Left kidney (tissue), 8 donors: ENCODE data around the gene CTSL. TPM values are rescaled to one million over a fixed set of nuclear protein-coding genes. Genes with fewer than 3 reads are reported as not detected.
A peak's percentile ranks its signal among the peaks of the same experiment; 100 is the strongest.

Source experiments
- DNase-seq: peaks from one replicate; pipeline ENCODE4 v3.0.0-alpha.2; 2013
- long read RNA-seq, 8 donors: transcript quantifications; one replicate each; lab custom pipeline, GENCODE V29; 2026
- polyA plus RNA-seq: library from polyadenylated mRNA; unstranded; fragments of 120-200 nt; gene quantifications from one replicate; pipeline ENCODE4 v1.2.1, GENCODE V29; 2013; ENCODE audit not compliant: insufficient read length

Gene CTSL
- polyA plus RNA-seq = 158 TPM
- long read RNA-seq, donor 1, transcript CTSL-201 (8 exons, 1,436 nt) = major isoform, 24 of 94 reads
- long read RNA-seq, donor 1, transcript CTSL-203 (8 exons, 2,177 nt) = major isoform, 24 of 94 reads
- long read RNA-seq, donor 1, partial matches to known transcripts = 40 of 94 reads
- long read RNA-seq, donor 1, other reads (novel, unspliced or antisense) = 5 of 94 reads
- long read RNA-seq, donor 2, transcript CTSL-203 (8 exons, 2,177 nt) = major isoform, 23 of 73 reads
- long read RNA-seq, donor 2, transcript CTSL-201 (8 exons, 1,436 nt) = minor isoform, 22 of 73 reads
- long read RNA-seq, donor 2, partial matches to known transcripts = 15 of 73 reads
- long read RNA-seq, donor 2, other reads (novel, unspliced or antisense) = 11 of 73 reads
- long read RNA-seq, donor 3, transcript CTSL-203 (8 exons, 2,177 nt) = minor isoform, 8 of 45 reads
- long read RNA-seq, donor 3, transcript CTSL-201 (8 exons, 1,436 nt) = major isoform, 18 of 45 reads
- long read RNA-seq, donor 3, partial matches to known transcripts = 14 of 45 reads
- long read RNA-seq, donor 3, other reads (novel, unspliced or antisense) = 5 of 45 reads
- long read RNA-seq, donor 4, partial matches to known transcripts = 29 of 30 reads
- long read RNA-seq, donor 4, other reads (novel, unspliced or antisense) = 0 of 30 reads
- long read RNA-seq, donor 5, transcript CTSL-203 (8 exons, 2,177 nt) = minor isoform, 27 of 136 reads
- long read RNA-seq, donor 5, transcript CTSL-201 (8 exons, 1,436 nt) = major isoform, 28 of 136 reads
- long read RNA-seq, donor 5, partial matches to known transcripts = 62 of 136 reads
- long read RNA-seq, donor 5, other reads (novel, unspliced or antisense) = 19 of 136 reads
- long read RNA-seq, donor 6, transcript CTSL-201 (8 exons, 1,436 nt) = major isoform, 15 of 170 reads
- long read RNA-seq, donor 6, transcript CTSL-203 (8 exons, 2,177 nt) = minor isoform, 12 of 170 reads
- long read RNA-seq, donor 6, partial matches to known transcripts = 137 of 170 reads
- long read RNA-seq, donor 6, other reads (novel, unspliced or antisense) = 6 of 170 reads
- long read RNA-seq, donor 7, transcript CTSL-203 (8 exons, 2,177 nt) = major isoform, 24 of 105 reads
- long read RNA-seq, donor 7, transcript CTSL-201 (8 exons, 1,436 nt) = minor isoform, 19 of 105 reads
- long read RNA-seq, donor 7, partial matches to known transcripts = 45 of 105 reads
- long read RNA-seq, donor 7, other reads (novel, unspliced or antisense) = 16 of 105 reads
- long read RNA-seq, donor 8, transcript CTSL-201 (8 exons, 1,436 nt) = major isoform, 9 of 41 reads
- long read RNA-seq, donor 8, partial matches to known transcripts = 23 of 41 reads
- long read RNA-seq, donor 8, other reads (novel, unspliced or antisense) = 5 of 41 reads

DNA sequence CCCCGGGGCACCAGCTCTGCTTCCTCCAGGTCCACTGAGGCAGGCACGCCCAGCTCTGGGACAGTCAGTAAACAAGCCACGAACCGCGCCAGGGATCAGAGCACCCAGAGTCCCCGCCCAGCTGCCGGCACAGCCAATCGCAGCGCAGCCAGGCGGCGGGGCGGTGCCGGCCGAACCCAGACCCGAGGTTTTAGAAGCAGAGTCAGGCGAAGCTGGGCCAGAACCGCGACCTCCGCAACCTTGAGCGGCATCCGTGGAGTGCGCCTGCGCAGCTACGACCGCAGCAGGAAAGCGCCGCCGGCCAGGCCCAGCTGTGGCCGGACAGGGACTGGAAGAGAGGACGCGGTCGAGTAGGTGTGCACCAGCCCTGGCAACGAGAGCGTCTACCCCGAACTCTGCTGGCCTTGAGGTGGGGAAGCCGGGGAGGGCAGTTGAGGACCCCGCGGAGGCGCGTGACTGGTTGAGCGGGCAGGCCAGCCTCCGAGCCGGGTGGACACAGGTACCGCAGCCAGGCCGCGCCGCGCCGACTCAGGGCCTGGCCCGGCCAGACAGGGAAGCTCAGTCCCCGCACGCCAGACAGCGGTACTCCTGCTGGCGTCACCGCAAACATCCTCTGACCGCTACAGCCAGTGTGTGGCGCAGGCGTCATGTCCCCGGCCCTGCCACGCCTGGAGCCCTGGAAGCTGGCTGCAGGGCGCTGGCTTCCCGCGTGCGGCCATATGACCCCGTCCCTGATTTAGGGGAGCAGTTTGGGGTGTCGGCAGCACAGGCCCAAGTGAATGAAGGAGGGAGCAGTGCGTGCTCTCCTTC lies at the start of gene CTSL:
CTSL (plus strand) TSS at position 220 of the 810 bp plus-strand sequence. CDS start 1,485 bp downstream, outside the sequence.
- peak; percentile 79 for DNase-seq

DNA sequence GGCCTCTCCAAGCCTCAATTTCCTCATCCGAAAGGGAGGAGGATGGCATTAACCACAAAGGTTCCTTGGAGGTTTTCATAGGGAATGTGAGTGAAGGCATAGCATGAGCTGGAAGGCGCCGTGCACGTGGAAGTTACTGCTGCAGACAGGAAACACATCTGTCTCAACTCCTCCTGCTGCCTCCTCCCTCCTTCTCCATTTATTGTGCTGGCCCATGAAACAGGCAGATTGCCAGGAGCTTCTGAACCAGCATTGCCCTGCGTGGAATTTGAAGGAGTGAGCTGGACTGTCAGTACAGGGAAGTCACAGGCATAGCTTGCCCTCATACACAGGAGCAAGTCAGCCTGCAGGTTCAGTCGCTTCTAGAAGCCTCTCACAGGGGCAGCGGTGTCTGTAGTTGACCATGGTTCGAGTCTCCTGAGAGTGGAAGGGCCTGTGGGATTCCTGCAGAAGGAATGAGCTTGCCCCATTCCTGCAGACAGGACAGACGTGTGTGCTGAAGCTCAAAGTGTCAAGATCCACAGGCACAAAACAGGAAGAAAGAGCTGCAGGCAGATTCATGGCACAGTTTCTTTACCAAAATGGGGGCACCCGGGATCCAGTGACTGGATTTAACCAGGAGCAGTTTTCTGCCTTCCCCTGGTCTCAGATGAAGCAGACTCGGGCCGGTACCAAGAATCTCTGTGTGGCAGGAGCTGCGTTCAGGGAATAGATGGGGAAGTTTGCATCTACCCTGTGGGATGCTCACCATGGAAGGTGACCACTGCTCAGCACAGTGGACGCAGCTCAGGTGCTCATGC lies 48.7 kb upstream of the CTSL start:
- DNase-seq = no peak

DNA sequence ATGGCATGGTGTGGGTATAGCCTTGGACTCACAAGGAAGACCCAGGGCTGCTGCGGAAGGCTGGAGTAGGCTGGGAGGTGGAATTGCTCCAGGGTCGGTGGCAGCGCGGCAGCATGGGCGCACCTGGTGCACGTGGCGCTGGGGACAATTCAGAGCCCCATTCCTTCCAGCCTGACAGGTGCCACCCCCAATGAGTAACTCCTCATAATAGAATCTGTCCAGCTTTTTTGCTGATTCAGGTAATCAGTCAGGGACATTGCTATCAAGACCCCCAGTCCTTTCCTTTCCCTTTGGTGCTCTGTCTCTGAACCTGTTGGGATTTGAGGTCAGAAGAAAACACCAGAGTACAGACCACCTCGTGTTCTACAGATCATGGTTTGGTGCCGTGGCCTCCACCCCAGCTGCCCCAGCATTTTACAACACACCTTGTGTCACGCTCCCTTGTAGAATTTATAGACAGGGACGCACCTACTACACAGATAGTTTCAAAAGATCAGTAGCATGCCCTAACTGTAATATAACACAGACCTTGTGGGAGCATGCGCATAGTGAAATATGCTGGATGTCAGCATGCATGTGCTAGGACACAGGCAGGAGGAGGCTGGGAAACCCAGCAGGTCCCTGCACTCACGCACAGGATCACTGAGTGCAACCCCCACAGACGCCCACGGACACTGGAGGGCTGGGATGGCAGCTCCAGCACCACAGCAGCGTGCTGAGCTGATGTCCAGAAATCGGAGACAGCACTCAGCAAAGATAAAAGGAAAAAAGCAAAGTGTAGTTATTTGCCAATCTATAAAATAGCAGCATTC lies 47.9 kb upstream of the CTSL start:
- DNase-seq = no peak

DNA sequence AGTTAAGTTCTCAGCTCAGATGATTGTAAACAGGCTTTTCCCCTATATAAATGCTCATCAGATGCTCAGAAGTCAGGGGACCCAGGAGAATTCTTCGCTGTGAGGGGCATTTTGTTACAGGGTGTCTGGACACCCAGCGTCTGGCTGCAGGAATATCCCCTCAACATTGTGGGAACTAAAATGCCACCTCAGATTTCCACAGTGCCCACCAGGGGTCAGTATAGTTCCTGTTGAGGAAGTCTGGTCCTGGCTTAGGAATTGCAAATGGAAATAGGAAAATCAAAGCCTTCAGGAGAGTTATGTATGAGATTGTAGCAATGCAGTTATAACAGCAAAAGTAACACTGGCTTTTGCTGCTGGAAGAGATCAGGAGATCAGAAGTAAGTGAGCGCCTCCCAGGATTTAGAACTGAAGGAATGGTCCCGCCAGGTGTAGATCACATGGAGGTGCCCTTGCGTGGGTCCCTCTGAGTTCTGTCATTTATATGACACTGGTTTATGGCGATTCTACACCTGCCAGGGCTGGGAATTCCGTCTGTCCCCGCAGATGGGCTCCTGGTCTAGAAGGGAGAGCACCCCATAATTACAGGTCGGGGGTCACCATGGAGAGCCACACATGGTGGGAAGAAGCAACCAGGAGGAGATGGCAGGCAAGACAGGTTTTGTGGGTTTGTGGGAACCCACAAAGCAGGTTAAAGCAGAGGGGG lies 47.1 kb upstream of the CTSL start:
- peak; percentile 77 for DNase-seq

DNA sequence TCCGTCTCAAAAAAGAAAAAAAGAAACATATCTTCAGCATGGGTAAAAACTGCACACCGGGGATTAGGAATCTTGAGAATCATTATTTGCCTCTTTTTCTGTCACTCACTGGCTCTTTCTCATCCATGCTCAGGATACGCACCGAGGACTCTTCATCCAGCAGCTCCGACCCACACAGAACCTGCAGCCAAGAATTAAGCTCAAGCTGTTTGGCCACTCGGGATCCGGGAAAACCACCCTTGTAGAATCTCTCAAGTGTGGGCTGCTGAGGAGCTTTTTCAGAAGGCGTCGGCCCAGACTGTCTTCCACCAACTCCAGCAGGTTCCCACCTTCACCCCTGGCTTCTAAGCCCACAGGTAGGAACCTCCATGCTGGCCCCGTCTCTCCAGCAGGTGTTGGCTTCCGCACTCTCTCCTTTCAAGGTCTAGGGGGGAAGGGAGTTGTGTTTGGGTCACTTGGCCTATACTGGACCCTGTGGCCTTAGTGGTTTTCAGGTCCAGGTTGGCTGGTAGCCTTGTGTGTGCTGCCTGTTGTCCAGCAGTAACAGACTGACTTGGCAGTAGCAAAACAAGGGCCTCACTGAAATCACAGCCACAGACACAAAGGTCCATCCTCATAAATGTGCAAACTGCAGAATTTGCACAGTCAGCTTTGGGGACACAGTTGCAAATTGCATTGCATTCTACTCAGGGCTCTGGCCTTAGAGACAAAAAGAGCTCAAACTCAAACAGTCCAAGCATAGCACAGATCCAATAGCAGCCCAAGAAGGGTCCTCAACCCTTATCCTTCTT lies 44.5 kb upstream of the CTSL start:
- DNase-seq = no peak

DNA sequence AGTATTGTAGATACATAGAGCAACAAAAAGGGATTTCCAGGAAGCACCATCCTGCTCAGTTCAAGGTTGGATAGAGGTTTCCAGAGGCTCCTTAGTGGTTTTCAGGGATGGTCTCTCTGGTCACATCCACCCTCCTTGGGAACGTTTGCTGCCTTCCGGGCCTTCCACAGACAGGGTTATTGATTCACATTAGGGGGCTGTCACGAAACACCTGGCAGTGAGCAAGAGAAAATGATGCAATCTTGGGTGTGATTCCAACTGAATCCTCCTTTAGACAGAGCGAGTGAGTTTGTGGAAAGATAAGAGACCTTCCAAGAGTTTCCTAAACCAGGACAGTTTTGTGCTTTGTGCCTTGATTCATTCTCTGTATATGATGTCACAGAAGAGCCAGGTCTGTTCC lies 43.8 kb upstream of the CTSL start:
- DNase-seq = no peak

DNA sequence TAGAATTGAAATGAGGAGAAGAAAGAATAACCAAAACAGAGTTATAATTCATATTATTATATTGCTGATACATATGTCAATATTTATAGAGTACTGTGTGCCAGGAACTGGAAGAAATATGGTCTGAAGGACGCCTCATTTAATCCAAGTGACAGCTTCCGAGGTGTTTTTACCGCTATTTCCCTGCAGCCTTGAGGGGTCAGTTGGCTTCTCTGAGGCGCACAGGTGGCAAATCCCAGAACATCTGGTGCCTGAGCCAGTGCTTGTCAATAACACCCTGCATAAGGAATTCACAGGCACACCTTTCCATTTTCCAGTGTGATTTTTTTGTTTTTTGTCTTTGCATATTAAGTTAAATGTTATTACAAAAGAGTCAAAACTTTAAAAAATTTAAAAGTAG lies 43.3 kb upstream of the CTSL start:
- DNase-seq = no peak

DNA sequence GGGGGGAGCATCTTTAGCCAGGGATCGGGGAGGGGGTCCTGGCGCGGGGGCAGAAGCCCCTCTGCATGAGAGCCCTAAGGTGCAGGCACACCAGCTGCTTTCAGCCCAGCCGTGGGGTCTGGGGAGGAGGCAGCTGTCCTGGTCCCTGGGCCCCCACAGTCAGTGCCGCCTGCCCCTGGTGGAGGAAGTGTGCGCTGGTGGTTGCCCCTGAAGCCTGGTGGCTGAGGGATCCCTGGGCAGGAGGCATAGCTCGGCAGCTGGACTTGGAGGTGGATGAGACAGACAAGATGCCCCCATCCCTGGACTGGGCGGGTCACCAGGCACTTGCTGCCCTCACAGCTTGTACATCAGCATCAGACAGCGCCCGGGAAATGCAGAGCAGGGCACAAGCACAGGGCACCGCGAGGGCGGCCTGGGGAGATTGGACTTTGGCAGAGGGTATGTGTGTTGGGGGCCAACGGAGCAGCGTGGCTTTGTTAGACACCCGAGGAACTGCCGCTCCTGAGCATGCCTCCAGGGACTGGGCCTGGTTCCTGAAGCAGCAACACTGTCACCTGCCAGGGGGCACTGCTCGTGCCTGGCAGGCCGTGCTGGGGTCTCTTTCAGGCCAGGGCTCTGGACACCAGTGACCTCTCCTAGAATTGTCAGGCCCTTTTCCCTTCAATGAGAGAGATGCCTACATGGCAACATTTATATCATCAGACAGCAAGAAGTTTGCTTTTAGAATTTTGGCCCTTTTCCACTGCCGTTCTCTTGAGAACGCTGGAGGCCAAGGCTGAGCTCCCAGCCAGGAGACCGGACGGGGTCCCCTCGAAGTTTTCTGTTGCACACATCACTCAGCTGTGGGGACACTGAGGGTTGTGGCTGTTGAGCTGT lies 41.9 kb upstream of the CTSL start:
- no peak for DNase-seq

DNA sequence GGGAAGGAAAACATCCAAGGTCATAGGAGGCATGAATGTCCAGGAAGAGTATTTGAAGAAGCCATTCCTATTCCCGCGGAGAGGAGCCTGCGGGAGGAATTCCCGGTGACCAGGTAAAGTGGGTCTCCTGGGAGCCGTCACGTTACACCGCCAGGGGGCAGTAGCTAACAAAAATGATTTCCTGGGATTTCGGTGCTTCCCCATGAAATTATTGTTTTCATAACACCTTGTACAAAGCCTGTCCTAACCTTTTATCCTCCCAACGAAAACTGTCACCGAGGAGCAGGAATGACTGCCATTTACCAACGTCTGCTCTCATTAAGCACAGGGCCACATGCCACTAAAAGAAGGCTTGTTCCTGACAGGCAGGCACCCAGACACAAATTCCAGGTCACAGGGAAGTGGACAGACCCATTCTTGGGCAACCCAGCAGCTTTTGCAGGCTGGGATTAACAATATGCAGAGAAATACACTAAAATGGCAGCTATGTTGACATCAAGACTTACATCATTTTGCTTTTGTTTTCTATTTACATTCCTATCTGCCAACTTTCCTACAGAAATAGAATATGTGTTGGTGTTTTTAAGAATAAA lies 41.2 kb upstream of the CTSL start:
- DNase-seq = peak; percentile 44

DNA sequence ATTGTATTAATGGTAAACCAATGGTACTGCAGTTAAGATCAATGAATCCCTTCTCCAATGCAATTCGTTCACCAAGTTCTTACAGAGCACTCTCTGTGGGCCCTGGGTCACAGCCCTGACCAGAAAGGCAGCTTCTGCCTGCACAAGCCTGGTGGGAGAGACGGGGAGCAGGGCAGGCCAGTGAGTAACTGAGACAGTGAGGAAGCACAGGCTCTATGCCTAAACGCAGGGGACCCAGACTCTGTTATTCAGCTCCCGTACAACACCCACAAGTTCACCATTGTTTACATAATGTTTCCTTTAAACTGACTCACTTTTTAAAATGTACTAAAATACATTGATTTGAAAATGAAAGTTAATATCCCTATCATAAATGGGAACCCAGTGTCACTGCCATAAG lies 40.5 kb upstream of the CTSL start:
- no peak for DNase-seq

DNA sequence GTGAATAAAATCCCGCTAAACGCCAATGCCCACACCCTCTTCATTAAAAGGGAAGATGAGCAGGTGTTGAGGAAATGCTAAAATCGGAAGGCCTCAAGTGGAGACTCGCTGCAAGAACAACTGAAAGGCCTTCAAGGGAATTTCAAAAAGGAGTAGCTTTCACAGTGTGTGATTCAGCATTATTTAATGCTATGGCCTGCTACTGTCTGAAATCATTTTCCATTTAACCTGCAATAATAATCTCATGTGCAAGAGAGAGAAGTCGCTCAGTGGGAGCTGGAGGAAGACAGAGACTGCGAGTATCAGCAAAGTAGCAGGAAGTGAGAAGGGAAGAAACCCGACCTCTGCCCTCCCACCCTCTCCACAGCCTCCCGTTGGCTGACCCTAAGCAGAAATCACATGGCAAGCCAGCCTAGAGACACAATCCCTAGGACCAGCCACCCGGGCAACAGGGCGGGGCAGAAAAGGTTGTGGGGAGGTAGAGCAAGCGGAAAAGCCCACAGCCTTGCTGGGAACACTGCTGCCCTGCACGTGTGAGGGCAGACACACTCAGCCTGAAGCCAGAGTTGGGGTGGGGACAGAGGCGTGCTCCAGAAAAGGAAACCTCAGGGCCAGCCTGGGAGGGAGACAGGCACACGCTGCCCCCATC lies 39.9 kb upstream of the CTSL start:
- DNase-seq = no peak

DNA sequence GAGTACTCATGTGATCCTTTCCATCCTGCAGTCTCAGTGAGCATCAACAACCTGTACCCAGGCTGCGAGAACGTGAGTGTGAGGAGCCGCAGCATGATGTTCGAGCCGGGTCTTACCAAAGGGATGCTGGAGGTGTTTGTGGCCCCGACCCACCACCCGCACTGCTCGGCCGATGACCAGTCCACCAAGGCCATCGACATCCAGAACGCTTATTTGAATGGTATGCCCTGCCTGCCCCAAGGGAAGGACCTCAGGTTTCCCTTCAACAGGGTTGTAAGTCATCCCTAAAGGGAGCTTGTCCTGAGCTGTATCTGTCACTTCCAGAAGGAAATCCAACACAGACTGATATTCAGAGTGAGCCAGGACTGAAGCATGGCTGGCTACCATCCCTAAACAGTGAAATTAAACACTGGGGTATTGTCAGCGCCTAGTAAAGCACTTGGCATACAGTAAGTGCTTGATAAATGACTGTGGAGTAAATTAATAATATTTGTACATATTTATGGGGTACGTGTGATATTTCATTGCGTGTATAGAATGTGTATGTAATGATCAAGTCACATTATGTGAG lies 39.3 kb upstream of the CTSL start:
- no peak for DNase-seq

DNA sequence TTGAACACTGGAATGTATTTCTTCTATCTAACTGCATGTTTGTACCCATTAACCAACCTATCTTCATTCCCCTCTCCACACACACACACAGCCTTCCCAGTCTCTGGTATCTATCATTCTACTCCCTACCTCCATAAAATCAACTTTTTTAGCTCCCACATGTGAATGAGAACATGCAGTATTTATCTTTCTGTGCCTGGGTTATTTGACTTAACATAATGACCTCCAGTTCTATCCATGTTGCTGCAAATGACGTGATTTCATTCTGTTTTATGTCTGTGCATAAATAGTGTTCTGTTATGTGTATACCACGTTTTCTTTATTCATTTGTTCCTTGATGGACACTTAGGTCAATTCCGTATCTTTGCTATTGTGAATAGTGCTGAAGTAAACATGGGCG lies 38.7 kb upstream of the CTSL start:
- DNase-seq = no peak

DNA sequence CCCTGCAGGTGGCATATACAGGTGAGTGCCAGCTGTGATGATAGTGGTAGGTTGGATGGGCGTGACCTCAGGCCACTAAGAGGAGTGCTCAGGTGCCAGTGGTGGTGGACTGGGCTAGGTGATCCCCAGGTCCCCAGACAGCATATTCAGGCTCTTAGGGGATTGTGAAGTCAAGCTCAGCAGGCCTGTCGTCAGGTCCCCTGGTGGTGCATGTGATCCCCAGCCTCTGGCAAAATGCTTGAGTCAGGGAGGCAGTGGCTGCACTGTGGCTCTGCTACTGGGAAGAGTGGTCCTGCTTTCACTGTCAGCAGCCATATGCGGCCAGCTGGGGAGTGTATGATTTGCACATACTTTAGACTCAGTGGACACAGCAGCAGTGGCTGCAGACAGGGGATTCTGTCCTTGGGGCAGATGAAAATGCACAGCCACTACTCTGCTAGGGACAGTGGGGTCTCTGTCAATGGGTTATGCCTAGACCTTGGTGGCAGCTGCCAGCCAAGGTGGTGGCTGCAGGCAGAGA lies 31.6 kb upstream of the CTSL start:
- no peak for DNase-seq

DNA sequence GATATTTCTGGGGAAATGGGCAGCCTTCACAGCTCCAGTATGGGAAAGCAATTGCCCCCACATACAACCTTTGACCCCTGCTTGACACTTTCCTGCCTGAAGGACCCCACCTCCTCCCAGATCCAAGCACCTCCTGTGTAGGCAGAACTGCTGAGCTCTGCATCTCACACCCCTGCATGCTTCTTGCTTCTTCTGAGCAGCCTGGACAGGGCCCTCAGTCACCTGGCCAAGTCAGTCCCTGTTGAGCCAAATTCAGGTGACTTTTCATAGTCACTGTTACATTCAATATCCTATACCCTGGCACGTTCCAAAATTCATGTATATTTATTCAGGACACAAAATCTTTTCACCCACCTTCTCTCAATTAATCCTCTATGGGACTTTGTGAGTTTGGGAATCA lies 30.4 kb upstream of the CTSL start:
- DNase-seq = no peak
